PC-3 (cell line): ENCODE measurements around the gene DNAH7.

Experiments
- EZH2 ChIP-seq: fragments of 300-600 bp; sonication (generic); IDR thresholded peaks from one replicate; pipeline ENCODE4 v1.6.1; 2017; ENCODE audit warnings: antibody characterized with exemption, mild to moderate bottlenecking, low read length; ENCODE audit not compliant: unreplicated experiment
- TF ChIP-seq, protein P1 (sequence below): fragments of 300-600 bp; sonication (generic); conservative IDR thresholded peaks from 2 replicates; pipeline ENCODE4 v1.5.1; 2017; ENCODE audit warnings: antibody characterized with exemption, low read depth, mild to moderate bottlenecking, low read length

- TF ChIP-seq, protein P1, sequence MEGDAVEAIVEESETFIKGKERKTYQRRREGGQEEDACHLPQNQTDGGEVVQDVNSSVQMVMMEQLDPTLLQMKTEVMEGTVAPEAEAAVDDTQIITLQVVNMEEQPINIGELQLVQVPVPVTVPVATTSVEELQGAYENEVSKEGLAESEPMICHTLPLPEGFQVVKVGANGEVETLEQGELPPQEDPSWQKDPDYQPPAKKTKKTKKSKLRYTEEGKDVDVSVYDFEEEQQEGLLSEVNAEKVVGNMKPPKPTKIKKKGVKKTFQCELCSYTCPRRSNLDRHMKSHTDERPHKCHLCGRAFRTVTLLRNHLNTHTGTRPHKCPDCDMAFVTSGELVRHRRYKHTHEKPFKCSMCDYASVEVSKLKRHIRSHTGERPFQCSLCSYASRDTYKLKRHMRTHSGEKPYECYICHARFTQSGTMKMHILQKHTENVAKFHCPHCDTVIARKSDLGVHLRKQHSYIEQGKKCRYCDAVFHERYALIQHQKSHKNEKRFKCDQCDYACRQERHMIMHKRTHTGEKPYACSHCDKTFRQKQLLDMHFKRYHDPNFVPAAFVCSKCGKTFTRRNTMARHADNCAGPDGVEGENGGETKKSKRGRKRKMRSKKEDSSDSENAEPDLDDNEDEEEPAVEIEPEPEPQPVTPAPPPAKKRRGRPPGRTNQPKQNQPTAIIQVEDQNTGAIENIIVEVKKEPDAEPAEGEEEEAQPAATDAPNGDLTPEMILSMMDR, result peak; percentile 78
- TF ChIP-seq EZH2, result no peak
Measured at GRCh38 chr2:196066291-196067087, 2.1 kb downstream of the DNAH7 start.
